ENCODE data around the gene HDAC4.

HDAC4 gene

GRCh38 chr2:239231231-239232194 lies 169.3 kb downstream of the HDAC4 start:
- H3K4me3 ChIP-seq (ENCODE audit: control insufficient read depth, low read depth, low read length) = no peak overlapping the region
- no peak for DNase-seq (ENCODE audit: low read depth)
- no peak for TF ChIP-seq CTCF (IDR thresholded peaks at IDR 0.05; ENCODE audit: control insufficient read depth, insufficient read depth, low read depth, low read length, missing control alignments)

DNA sequence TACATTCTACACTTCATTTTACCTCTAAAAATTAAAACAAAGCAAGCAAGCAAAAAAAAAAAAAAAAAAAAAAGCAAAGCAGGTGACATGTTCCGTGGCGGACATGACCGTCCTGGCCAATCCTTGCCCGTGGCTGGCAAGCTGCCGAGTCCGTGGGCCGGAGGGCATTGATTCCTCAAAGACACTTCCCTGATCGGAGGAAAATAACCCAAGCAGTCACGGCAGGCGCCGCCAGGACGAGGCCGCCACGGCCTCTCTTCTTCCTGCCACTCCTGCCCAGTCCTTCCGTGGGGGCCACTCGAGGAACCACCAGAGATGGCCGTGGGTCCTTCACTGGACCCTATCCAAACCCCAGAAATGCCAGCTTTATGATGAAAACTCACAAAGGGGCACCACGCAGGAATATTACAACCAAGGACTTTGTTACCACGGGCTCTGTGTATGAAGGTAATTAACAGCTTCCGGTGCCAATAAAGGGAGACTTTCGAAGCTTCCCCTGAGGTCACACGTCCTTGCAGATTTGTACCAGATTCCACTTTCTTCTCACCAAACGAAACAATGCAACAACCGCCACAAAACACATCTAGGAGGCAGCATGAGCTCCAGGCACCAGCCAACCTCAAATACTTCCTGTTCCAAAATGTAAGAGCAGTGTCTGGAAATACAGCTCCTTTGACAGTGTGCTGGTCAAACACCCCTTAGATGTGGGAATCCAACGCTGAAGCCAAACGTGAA lies 170.3 kb downstream of the HDAC4 start:
- DNase-seq (ENCODE audit: low read depth) = no peak
- no peak overlapping the region for H3K4me3 ChIP-seq (ENCODE audit: control insufficient read depth, low read depth, low read length)
- TF ChIP-seq CTCF (IDR thresholded peaks at IDR 0.05; ENCODE audit: control insufficient read depth, insufficient read depth, low read depth, low read length, missing control alignments) = no peak

GRCh38 chr2:239229545-239230279 lies 171.1 kb downstream of the HDAC4 start:
- no peak for DNase-seq (ENCODE audit: low read depth)
- H3K4me3 ChIP-seq (ENCODE audit: control insufficient read depth, low read depth, low read length) = no peak overlapping the region
- TF ChIP-seq CTCF (IDR thresholded peaks at IDR 0.05; ENCODE audit: control insufficient read depth, insufficient read depth, low read depth, low read length, missing control alignments) = no peak

- TF ChIP-seq CTCF (IDR thresholded peaks at IDR 0.05; ENCODE audit: control insufficient read depth, insufficient read depth, low read depth, low read length, missing control alignments) = no peak
- H3K4me3 ChIP-seq (ENCODE audit: control insufficient read depth, low read depth, low read length) = no peak overlapping the region
- DNase-seq (ENCODE audit: low read depth) = no peak
Observed at GRCh38 chr2:239227661-239228371, 173.0 kb downstream of the HDAC4 start.

- no peak overlapping the region for H3K4me3 ChIP-seq (ENCODE audit: control insufficient read depth, low read depth, low read length)
- no peak for DNase-seq (ENCODE audit: low read depth)
- peak; percentile 10 for TF ChIP-seq CTCF (IDR thresholded peaks at IDR 0.05; ENCODE audit: control insufficient read depth, insufficient read depth, low read depth, low read length, missing control alignments)
Observed at GRCh38 chr2:239226677-239227581, 173.9 kb downstream of the HDAC4 start.

Measured in AG09309 (cell line).